ENCODE measurements around the gene PLA2G6. TPM values are rescaled to one million over a fixed set of nuclear protein-coding genes. Genes with fewer than 3 reads are reported as not detected.

PLA2G6 gene
- total RNA-seq, 4 donors from 2014 or later: 30.7 to 327 (median 72.3) TPM

DNA sequence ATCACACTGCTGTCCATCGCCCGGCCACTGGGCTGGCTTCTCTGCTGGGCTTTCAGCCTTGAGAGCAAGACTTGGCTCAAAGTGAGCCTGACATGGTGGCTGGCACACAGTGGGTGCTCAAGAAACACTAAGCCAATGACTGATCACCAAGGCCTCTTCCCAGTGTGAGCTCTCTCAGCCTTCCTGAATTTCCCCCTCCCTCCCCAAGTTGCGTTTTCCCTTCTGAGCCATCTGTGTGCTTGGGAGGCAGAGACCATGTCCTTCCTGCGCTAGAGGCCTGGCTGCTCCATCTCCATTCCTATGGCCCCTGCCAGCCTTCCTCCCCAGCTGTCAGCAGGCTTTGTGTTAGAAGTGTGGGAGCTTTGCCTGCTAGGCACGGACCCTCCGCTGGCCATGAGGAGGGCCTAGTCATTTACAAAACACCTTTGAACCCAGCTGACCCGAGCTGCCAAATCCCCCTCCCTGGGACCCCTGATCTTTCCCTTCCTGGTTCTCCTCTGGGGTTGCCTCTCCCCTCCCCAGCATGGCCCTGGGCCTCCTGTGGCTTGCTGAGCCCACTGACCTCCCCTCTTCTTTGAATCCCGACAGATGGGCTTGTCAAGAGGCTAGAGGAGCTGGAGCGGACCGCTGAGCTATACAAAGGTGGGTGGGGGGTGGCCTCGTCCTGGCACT, 111.2 kb downstream of the PLA2G6 start:
- no peak overlapping the region for H3K4me3 ChIP-seq
- no peak for DNase-seq
- in situ Hi-C loops (cut with MboI; ENCODE audit: low pct_ligation_motif_present in 1 of 4, low pct_unique_long_range_greater_than_20kb in 1 of 4, low sequenced_read_pairs in 3 of 4): loop anchor here in 1 of 4 donors (25.0 kb wide), 1 partner anchor 492 kb away; the partner anchor contains the start of gene DMC1
- peaks cover 0 to 7% (median 2%) of the 10 kb centered on the region in 4 donors for H3K4me1 ChIP-seq
- 89% methylated on average over 11 of the region's 11 CpGs; no CpG with 5 or more reads in 1 of the 2 donors for WGBS, 2 donors (ENCODE audit: low coverage in 1 of 2)
- intact Hi-C loops (cut with DNase I; ENCODE audit: low total_unique reads): no loop called here
- H3K27me3 ChIP-seq: no peaks in the 10 kb centered on the region
- TF ChIP-seq POLR2A (IDR thresholded peaks at IDR 0.05) (no peak), EP300 (IDR thresholded peaks at IDR 0.05; ENCODE audit: low read depth) (no peak), POLR2AphosphoS5 (IDR thresholded peaks at IDR 0.05) (no peak)
- TF ChIP-seq, protein P1, sequence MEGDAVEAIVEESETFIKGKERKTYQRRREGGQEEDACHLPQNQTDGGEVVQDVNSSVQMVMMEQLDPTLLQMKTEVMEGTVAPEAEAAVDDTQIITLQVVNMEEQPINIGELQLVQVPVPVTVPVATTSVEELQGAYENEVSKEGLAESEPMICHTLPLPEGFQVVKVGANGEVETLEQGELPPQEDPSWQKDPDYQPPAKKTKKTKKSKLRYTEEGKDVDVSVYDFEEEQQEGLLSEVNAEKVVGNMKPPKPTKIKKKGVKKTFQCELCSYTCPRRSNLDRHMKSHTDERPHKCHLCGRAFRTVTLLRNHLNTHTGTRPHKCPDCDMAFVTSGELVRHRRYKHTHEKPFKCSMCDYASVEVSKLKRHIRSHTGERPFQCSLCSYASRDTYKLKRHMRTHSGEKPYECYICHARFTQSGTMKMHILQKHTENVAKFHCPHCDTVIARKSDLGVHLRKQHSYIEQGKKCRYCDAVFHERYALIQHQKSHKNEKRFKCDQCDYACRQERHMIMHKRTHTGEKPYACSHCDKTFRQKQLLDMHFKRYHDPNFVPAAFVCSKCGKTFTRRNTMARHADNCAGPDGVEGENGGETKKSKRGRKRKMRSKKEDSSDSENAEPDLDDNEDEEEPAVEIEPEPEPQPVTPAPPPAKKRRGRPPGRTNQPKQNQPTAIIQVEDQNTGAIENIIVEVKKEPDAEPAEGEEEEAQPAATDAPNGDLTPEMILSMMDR (IDR thresholded peaks at IDR 0.05): no peak
- peak overlapping the region; percentile 29 to 69 (median 64) for H3K27ac ChIP-seq
- H3K36me3 ChIP-seq: peaks cover 0 to 28% (median 6%) of the 10 kb centered on the region in 4 donors
- no peaks in the 10 kb centered on the region for H3K9me3 ChIP-seq

DNA sequence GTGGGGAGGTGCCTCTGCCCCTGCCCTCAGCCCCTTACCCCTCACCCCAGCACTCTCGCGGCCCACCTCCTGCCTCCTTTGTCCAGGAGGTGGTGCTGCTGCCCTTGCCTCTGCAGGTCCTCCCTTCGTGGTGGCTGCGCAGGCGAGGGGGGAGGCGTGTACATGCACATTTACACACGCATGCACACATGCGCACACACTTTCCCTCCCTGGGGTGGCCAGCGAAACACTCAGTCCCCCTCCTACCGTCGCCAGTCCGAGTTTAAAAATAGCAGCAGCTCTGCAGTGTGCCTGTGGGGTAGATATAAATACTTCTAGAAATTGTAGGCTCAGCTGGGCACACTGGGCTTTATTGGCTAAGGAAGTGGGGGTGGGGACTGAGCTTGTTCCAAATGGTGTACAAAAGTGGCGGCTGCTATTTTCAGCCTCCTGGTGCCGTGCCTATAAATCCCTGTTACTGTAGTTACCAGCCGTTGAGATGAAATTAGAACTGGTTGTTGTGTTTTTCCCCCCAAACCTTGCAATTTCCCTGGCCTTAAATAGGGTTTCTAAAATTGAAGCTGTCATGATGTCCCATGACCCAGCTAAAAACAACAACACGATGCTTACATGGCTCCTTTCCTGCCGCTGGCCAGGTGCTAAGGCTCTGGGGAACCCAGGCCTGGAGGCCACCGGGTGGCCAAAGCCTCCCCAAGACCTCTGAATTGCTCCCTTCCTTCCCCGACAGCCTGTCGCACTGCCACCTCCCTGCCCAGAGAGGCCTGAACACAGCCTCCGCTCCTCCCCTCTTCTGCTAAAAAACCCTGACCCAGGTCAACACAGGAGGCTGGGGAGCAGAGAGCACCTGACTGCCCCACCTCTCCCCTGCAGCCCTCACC, 112.0 kb downstream of the PLA2G6 start:
- in situ Hi-C loops (cut with MboI; ENCODE audit: low pct_ligation_motif_present in 1 of 4, low pct_unique_long_range_greater_than_20kb in 1 of 4, low sequenced_read_pairs in 3 of 4): loop anchor here in 1 of 4 donors (25.0 kb wide), 1 partner anchor 493 kb away; the partner anchor contains the start of gene DMC1
- peak; percentile 29 for DNase-seq
- Histone ChIP-seq H3K36me3 (peaks cover 0 to 27% (median 9%) of the 10 kb centered on the region in 4 donors), H3K27me3 (no peaks in the 10 kb centered on the region), H3K4me3 (no peak overlapping the region), H3K27ac (peak overlapping the region; percentile 44 to 69 (median 64)), H3K4me1 (peaks cover 0 to 7% (median 2%) of the 10 kb centered on the region in 4 donors), H3K9me3 (no peaks in the 10 kb centered on the region)
- TF ChIP-seq EP300 (IDR thresholded peaks at IDR 0.05; ENCODE audit: low read depth) (no peak), POLR2A (IDR thresholded peaks at IDR 0.05) (no peak), POLR2AphosphoS5 (IDR thresholded peaks at IDR 0.05) (peak in 2 of 3 donors; percentile 38 to 43)
- TF ChIP-seq, protein P1 (IDR thresholded peaks at IDR 0.05): peak; percentile 26 to 45 (median 39)
- intact Hi-C loops (cut with DNase I; ENCODE audit: low total_unique reads): no loop called here
- WGBS, 2 donors (ENCODE audit: low coverage in 1 of 2): 78% methylated on average over 21 of the region's 21 CpGs; no CpG with 5 or more reads in 1 of the 2 donors

DNA sequence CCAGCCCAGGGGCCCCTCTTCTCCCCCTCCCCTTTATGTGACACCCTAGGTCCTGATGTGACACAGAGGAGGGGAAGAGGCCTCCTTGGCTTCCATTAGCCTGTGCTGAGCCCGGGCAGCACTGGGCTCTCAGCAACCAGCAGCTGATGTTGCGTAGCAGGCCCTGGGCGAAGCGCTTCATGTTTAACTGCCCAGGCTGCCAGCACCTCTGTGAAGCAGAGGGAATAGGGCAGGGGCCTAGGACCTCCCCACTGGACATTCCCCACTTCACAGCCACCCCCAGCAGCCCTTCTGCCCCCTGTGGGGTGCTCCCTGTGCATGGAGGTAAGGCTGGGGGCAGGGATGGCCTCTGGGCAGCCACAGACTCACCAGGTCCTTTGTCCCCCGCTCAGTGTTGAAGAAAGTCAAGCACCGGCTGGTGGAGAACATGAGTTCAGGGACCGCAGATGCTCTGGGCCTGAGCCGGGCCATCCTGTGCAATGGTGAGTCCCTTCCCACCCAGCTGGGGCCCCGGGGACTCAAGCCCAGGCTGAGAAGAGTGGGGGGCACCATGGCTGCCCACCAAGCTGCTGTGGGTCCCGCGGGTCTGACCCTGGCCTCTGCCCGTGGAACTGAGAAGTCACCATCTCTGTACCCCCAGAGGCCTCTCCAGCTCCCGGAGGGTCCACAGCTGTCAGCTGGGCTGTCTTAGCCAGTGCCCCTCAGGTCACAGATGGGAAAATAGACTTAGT, 112.8 kb downstream of the PLA2G6 start:
- intact Hi-C loops (cut with DNase I; ENCODE audit: low total_unique reads): no loop called here
- peak overlapping the region; percentile 44 to 69 (median 64) for H3K27ac ChIP-seq
- in situ Hi-C loops (cut with MboI; ENCODE audit: low pct_ligation_motif_present in 1 of 4, low pct_unique_long_range_greater_than_20kb in 1 of 4, low sequenced_read_pairs in 3 of 4): loop anchor here in 1 of 4 donors (25.0 kb wide), 1 partner anchor 493 kb away; the partner anchor contains the start of gene DMC1
- H3K4me3 ChIP-seq: no peak overlapping the region
- H3K27me3 ChIP-seq: no peaks in the 10 kb centered on the region
- DNase-seq: no peak
- 90% methylated on average over 12 of the region's 13 CpGs; no CpG with 5 or more reads in 1 of the 2 donors for WGBS, 2 donors (ENCODE audit: low coverage in 1 of 2)
- TF ChIP-seq POLR2AphosphoS5 (IDR thresholded peaks at IDR 0.05) (no peak), POLR2A (IDR thresholded peaks at IDR 0.05) (no peak), EP300 (IDR thresholded peaks at IDR 0.05; ENCODE audit: low read depth) (no peak)
- TF ChIP-seq, protein P1 (IDR thresholded peaks at IDR 0.05): no peak
- H3K36me3 ChIP-seq: peaks cover 0 to 23% (median 10%) of the 10 kb centered on the region in 4 donors
- H3K4me1 ChIP-seq: peaks cover 0 to 7% (median 2%) of the 10 kb centered on the region in 4 donors
- no peaks in the 10 kb centered on the region for H3K9me3 ChIP-seq
